Hepatocyte (in vitro differentiated cells): ENCODE data around the gene FAM81A. TPM values are rescaled to one million over a fixed set of nuclear protein-coding genes. Genes with fewer than 3 reads are reported as not detected.

Source experiments
- DNase-seq: peaks from one replicate; pipeline ENCODE4 v3.0.0-alpha.2; 2016; ENCODE audit warnings: low spot score
- H2AFZ ChIP-seq: fragments of 200-600 bp; sonication (generic); 2 replicates; pipeline ENCODE4 v1.6.0; 2016; ENCODE audit warnings: antibody characterized with exemption, mild to moderate bottlenecking
- H3K27ac ChIP-seq: fragments of 200-600 bp; sonication (generic); 2 replicates; pipeline ENCODE4 v1.5.1; 2016; ENCODE audit warnings: mild to moderate bottlenecking
- H3K27me3 ChIP-seq: fragments of 200-600 bp; sonication (generic); 2 replicates; pipeline ENCODE4 v1.6.1; 2016
- H3K36me3 ChIP-seq: fragments of 200-600 bp; sonication (generic); replicated peaks from 2 replicates; pipeline ENCODE4 v1.5.1; 2016; ENCODE audit warnings: low read depth; ENCODE audit not compliant: insufficient read depth
- H3K4me1 ChIP-seq: fragments of 200-600 bp; sonication (generic); 2 replicates; pipeline ENCODE4 v1.5.1; 2016; ENCODE audit warnings: mild to moderate bottlenecking, moderate library complexity; ENCODE audit not compliant: insufficient read depth
- H3K4me2 ChIP-seq: fragments of 200-600 bp; sonication (generic); 2 replicates; pipeline ENCODE4 v1.6.0; 2016
- H3K4me3 ChIP-seq: fragments of 200-600 bp; sonication (generic); 2 replicates; pipeline ENCODE4 v1.5.1; 2016; ENCODE audit warnings: mild to moderate bottlenecking
- H3K79me2 ChIP-seq: fragments of 200-600 bp; sonication (generic); 2 replicates; pipeline ENCODE4 v1.6.0; 2017; ENCODE audit warnings: mild to moderate bottlenecking
- H3K9me2 ChIP-seq: fragments of 200-600 bp; sonication (generic); replicated peaks from 2 replicates; pipeline ENCODE4 v1.6.0; 2017; ENCODE audit warnings: mild to moderate bottlenecking; ENCODE audit not compliant: insufficient read depth
- H3K9me3 ChIP-seq: fragments of 200-600 bp; sonication (generic); 2 replicates; pipeline ENCODE4 v1.5.1; 2016; ENCODE audit warnings: low read depth, mild to moderate bottlenecking
- H4K20me1 ChIP-seq: fragments of 200-600 bp; sonication (generic); 2 replicates; pipeline ENCODE4 v1.6.0; 2016; ENCODE audit warnings: mild to moderate bottlenecking; ENCODE audit not compliant: insufficient read depth, poor library complexity, severe bottlenecking
- EZH2 ChIP-seq: fragments of 200-600 bp; sonication (generic); IDR thresholded peaks from 2 replicates; pipeline ENCODE4 v1.6.1; 2016; ENCODE audit warnings: antibody characterized with exemption, mild to moderate bottlenecking, borderline replicate concordance
- EZH2phosphoT487 ChIP-seq: fragments of 200-600 bp; sonication (generic); IDR thresholded peaks from one replicate; pipeline ENCODE4 v1.6.1; 2018; ENCODE audit warnings: antibody characterized with exemption, mild to moderate bottlenecking, low read depth, moderate library complexity; ENCODE audit not compliant: unreplicated experiment, severe bottlenecking
- WGBS: methylation state at CpG from one replicate; pipeline ENCODE4 v1.1.6; 2016; ENCODE audit warnings: low lambda C conversion rate; ENCODE audit errors: missing lambda C conversion rate; 5-methylcytosine and 5-hydroxymethylcytosine counted together
- polyA plus RNA-seq: library from polyadenylated mRNA; unstranded; fragments of >200 nt; fragmentation: Nextera tagmentation; extraction: Ambion mirVana; gene quantifications from 2 replicates; pipeline ENCODE4 v1.2.1, GENCODE V29; 2016
- total RNA-seq: library from RNA; depleted of rRNA; stranded (reverse); fragments of >200 nt; gene quantifications from 2 replicates; pipeline ENCODE4 v1.2.3, GENCODE V29; 2014
- TF ChIP-seq, protein P1 (sequence below): fragments of 200-600 bp; sonication (generic); IDR thresholded peaks from 2 replicates; pipeline ENCODE4 v1.5.1; 2016; ENCODE audit warnings: antibody characterized with exemption, mild to moderate bottlenecking; ENCODE audit not compliant: poor library complexity

The FAM81A gene
- total and polyA plus RNA-seq, 2 experiments from 2014 or later, result 0.47 to 0.85 TPM

- Histone ChIP-seq H3K4me1 (no peaks in the 10 kb centered on the region), H2AFZ (no peak overlapping the region), H3K27me3 (no peaks in the 10 kb centered on the region), H3K36me3 (no peaks in the 10 kb centered on the region), H3K27ac (no peak overlapping the region), H3K4me3 (no peak overlapping the region), H3K79me2 (no peaks in the 10 kb centered on the region), H3K4me2 (peak overlapping the region; percentile 22), H3K9me2 (no peaks in the 10 kb centered on the region), H4K20me1 (no peaks in the 10 kb centered on the region), H3K9me3 (no peaks in the 10 kb centered on the region)
- WGBS, result 25% methylated on average over 11 of the region's 11 CpGs
- no peak for TF ChIP-seq EZH2
- TF ChIP-seq, protein P1, sequence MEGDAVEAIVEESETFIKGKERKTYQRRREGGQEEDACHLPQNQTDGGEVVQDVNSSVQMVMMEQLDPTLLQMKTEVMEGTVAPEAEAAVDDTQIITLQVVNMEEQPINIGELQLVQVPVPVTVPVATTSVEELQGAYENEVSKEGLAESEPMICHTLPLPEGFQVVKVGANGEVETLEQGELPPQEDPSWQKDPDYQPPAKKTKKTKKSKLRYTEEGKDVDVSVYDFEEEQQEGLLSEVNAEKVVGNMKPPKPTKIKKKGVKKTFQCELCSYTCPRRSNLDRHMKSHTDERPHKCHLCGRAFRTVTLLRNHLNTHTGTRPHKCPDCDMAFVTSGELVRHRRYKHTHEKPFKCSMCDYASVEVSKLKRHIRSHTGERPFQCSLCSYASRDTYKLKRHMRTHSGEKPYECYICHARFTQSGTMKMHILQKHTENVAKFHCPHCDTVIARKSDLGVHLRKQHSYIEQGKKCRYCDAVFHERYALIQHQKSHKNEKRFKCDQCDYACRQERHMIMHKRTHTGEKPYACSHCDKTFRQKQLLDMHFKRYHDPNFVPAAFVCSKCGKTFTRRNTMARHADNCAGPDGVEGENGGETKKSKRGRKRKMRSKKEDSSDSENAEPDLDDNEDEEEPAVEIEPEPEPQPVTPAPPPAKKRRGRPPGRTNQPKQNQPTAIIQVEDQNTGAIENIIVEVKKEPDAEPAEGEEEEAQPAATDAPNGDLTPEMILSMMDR, result peak; percentile 94
- no peak for TF ChIP-seq EZH2phosphoT487
- peak; percentile 81 for DNase-seq
Measured at GRCh38 chr15:59492389-59493377, 54.7 kb downstream of the FAM81A start.

DNA sequence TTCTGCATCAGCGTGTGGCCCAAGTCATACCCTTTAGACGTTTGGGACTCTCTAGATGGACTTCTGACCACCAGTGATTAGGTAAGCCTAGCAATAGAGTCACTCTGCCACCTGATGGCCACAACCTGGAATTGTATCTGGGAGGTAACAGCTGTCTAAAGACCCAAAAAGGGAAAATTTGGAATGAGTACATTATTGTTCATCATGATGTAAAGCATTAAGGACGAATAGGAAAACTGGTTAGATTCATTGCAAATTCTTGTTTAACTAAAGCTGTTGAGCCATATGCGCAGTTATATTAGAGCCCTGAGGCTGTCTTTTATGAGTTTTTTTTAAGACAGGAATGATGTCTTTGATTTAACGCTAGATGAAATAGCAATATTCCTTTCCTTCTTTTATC, 63.6 kb downstream of the FAM81A start:
- Histone ChIP-seq H4K20me1 (no peaks in the 10 kb centered on the region), H3K4me2 (no peak overlapping the region), H3K36me3 (no peaks in the 10 kb centered on the region), H3K4me1 (no peaks in the 10 kb centered on the region), H3K9me2 (no peaks in the 10 kb centered on the region), H3K27me3 (no peaks in the 10 kb centered on the region), H3K4me3 (no peak overlapping the region), H3K79me2 (no peaks in the 10 kb centered on the region), H2AFZ (no peak overlapping the region), H3K27ac (no peak overlapping the region), H3K9me3 (no peaks in the 10 kb centered on the region)
- DNase-seq, result peak; percentile 65
- TF ChIP-seq, protein P1, result peak; percentile 59
- TF ChIP-seq EZH2, result no peak
- no peak for TF ChIP-seq EZH2phosphoT487
- 26% methylated on average over 5 of the region's 5 CpGs for WGBS

DNA sequence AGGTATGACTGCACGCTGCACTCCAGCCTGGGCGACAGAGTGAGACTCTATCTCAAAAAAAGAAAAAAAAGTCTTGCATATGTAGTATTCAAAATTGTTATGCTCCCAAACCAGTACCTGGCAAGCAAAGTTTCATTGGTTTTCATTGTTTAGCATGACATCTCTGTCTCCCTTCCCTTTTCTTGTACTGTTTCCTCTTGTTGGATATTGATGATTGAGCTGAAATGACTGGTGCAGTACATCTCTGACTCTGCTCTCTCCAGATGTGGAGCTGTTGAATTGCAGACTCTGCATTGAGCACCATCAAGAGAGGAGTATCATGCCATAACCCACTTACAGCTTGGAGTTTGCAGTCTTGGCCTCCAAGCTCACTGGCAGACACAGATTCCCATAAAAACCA, 77.2 kb downstream of the FAM81A start:
- 91% methylated on average over 2 of the region's 2 CpGs for WGBS
- Histone ChIP-seq H4K20me1 (no peaks in the 10 kb centered on the region), H3K9me3 (no peaks in the 10 kb centered on the region), H3K79me2 (no peaks in the 10 kb centered on the region), H3K27ac (no peak overlapping the region), H3K4me1 (no peaks in the 10 kb centered on the region), H3K4me3 (no peak overlapping the region), H3K27me3 (no peaks in the 10 kb centered on the region), H3K36me3 (no peaks in the 10 kb centered on the region), H3K4me2 (no peak overlapping the region), H3K9me2 (no peaks in the 10 kb centered on the region), H2AFZ (no peak overlapping the region)
- no peak for TF ChIP-seq EZH2
- TF ChIP-seq EZH2phosphoT487, result no peak
- TF ChIP-seq, protein P1, result no peak
- no peak for DNase-seq
